Neural progenitor cell (in vitro differentiated cells): ENCODE data around the gene COL7A1. TPM values are rescaled to one million over a fixed set of nuclear protein-coding genes. Genes with fewer than 3 reads are reported as not detected.

Experiments used
- DNase-seq: peaks from one replicate; pipeline ENCODE4 v3.0.0-alpha.2; 2016; ENCODE audit warnings: low spot score
- H2AFZ ChIP-seq: fragments of 200-600 bp; sonication (generic); replicated peaks from 2 replicates; pipeline ENCODE4 v1.6.1; 2016; ENCODE audit warnings: antibody characterized with exemption
- H3F3A ChIP-seq: fragments of 200-600 bp; sonication (generic); 2 replicates; pipeline ENCODE4 v1.6.1; 2016; ENCODE audit warnings: antibody characterized with exemption, low read depth
- H3K27ac ChIP-seq: fragments of 200-600 bp; sonication (generic); 2 replicates; pipeline ENCODE4 v1.5.1; 2016; ENCODE audit warnings: mild to moderate bottlenecking
- H3K27me3 ChIP-seq: fragments of 200-600 bp; sonication (generic); 2 replicates; pipeline ENCODE4 v1.6.1; 2016; ENCODE audit warnings: mild to moderate bottlenecking, moderate library complexity
- H3K36me3 ChIP-seq: fragments of 200-600 bp; sonication (generic); 2 replicates; pipeline ENCODE4 v1.5.1; 2016
- H3K4me1 ChIP-seq: fragments of 200-600 bp; sonication (generic); 2 replicates; pipeline ENCODE4 v1.6.1; 2016; ENCODE audit warnings: mixed run types
- H3K4me2 ChIP-seq: fragments of 200-600 bp; sonication (generic); 2 replicates; pipeline ENCODE4 v1.6.1; 2016
- H3K4me3 ChIP-seq: fragments of 200-600 bp; sonication (generic); 2 replicates; pipeline ENCODE4 v1.5.1; 2016
- H3K79me2 ChIP-seq: fragments of 200-600 bp; sonication (generic); 2 replicates; pipeline ENCODE4 v1.6.1; 2016; ENCODE audit warnings: low read depth
- H3K9ac ChIP-seq: fragments of 200-600 bp; sonication (generic); 2 replicates; pipeline ENCODE4 v1.6.1; 2016
- H3K9me3 ChIP-seq: fragments of 200-600 bp; sonication (generic); 2 replicates; pipeline ENCODE4 v1.5.1; 2016; ENCODE audit warnings: low read depth
- H4K20me1 ChIP-seq: fragments of 200-600 bp; sonication (generic); 2 replicates; pipeline ENCODE4 v1.6.1; 2016; ENCODE audit warnings: low read depth
- H3K27ac Mint-ChIP-seq: 3 replicates; pipeline ENCODE4 v1.8.0; 2021; ENCODE audit warnings: mixed read lengths
- H3K27me3 Mint-ChIP-seq: 2 replicates; pipeline ENCODE4 v1.8.0; 2022; ENCODE audit warnings: low read depth, mild to moderate bottlenecking, inconsistent platforms, moderate library complexity, mixed read lengths; ENCODE audit not compliant: insufficient read depth
- H3K36me3 Mint-ChIP-seq: 3 replicates; pipeline ENCODE4 v1.8.0; 2021; ENCODE audit warnings: mixed read lengths
- H3K4me1 Mint-ChIP-seq: 3 replicates; pipeline ENCODE4 v1.8.0; 2021; ENCODE audit warnings: mixed read lengths
- H3K4me3 Mint-ChIP-seq: 3 replicates; pipeline ENCODE4 v1.8.0; 2021; ENCODE audit warnings: mild to moderate bottlenecking, moderate library complexity, mixed read lengths
- H3K9me3 Mint-ChIP-seq: 3 replicates; pipeline ENCODE4 v1.8.0; 2020; ENCODE audit warnings: mixed read lengths
- EZH2 ChIP-seq: fragments of 200-600 bp; sonication (generic); IDR thresholded peaks from 2 replicates; pipeline ENCODE4 v1.6.1; 2017; ENCODE audit warnings: antibody characterized with exemption, mild to moderate bottlenecking, moderate library complexity
- EZH2phosphoT487 ChIP-seq: fragments of 200-600 bp; sonication (generic); IDR thresholded peaks from 2 replicates; pipeline ENCODE4 v1.6.1; 2017; ENCODE audit warnings: antibody characterized with exemption
- total RNA-seq: library from RNA; depleted of rRNA; stranded (reverse); fragments of >200 nt; gene quantifications from 2 replicates; pipeline ENCODE4 v1.2.3, GENCODE V29; 2015; ENCODE audit warnings: low replicate concordance
- TF ChIP-seq, protein P1 (sequence below): fragments of 200-600 bp; sonication (generic); IDR thresholded peaks from 2 replicates; pipeline ENCODE4 v1.5.1; 2017; ENCODE audit warnings: antibody characterized with exemption, mild to moderate bottlenecking

COL7A1 gene
- total RNA-seq, 1 donor from 2014 or later: 3.0 TPM

DNA sequence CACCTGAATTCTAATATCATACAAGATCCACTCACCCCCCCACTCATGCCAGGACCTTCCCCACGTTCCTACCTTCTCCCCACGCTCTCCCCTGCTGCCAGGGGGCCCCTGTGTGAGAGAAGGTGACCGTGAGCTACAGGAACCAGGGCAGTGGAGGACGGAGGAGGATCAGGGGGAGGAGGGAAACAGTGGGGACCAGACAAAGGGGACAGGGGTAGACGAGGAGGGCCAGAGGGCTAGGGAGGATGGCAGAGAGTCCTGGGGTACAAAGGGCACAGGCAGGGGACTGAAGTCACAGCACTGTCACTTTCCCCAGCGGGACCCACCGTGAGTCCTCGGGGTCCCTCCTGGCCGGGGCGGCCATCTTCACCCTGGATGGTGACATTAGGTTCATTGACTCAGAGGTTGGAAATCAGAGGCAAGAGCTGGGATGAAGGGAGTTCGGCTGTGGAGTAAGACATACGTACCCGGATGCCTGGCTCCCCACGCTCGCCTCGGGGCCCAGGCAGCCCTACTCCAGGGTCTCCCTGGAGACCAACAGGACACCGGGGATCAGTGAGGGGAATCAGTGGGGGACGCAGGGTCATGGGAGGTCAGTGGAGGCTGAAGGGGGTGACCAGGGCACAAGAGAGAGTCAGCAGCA, 25.2 kb downstream of the COL7A1 start:
- no peak overlapping the region for H3K4me2 ChIP-seq
- H3K4me3 ChIP-seq: no peak overlapping the region

DNA sequence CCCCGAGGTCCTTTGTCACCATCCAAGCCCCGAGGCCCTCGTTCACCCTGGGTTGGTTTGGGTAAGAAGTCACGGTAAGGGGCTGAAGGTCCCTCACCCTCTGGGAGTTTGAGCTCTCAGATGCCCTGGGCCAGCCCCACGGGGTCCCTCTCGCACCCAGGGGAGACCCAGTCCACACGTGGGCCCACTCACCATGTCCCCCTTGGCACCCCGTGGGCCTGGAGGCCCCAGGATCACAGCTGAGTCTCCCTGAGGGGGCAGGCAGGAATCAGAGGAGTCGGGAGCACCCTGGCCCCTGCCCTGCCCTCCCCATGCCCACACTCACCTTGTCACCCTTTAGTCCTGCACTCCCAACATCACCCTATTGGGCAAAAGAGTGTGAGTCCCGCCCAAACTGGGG, 25.7 kb downstream of the COL7A1 start:
- no peak overlapping the region for H3K4me3 ChIP-seq
- DNase-seq: no peak
- no peaks in the 10 kb centered on the region for H3K9me3 ChIP-seq
- no peaks in the 10 kb centered on the region for H3K27me3 ChIP-seq
- no peaks in the 10 kb centered on the region for H3F3A ChIP-seq
- H3K9ac ChIP-seq: no peak overlapping the region
- TF ChIP-seq, protein P1, sequence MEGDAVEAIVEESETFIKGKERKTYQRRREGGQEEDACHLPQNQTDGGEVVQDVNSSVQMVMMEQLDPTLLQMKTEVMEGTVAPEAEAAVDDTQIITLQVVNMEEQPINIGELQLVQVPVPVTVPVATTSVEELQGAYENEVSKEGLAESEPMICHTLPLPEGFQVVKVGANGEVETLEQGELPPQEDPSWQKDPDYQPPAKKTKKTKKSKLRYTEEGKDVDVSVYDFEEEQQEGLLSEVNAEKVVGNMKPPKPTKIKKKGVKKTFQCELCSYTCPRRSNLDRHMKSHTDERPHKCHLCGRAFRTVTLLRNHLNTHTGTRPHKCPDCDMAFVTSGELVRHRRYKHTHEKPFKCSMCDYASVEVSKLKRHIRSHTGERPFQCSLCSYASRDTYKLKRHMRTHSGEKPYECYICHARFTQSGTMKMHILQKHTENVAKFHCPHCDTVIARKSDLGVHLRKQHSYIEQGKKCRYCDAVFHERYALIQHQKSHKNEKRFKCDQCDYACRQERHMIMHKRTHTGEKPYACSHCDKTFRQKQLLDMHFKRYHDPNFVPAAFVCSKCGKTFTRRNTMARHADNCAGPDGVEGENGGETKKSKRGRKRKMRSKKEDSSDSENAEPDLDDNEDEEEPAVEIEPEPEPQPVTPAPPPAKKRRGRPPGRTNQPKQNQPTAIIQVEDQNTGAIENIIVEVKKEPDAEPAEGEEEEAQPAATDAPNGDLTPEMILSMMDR: no peak
- no peak for TF ChIP-seq EZH2phosphoT487
- TF ChIP-seq EZH2: no peak
- H2AFZ ChIP-seq: no peak overlapping the region
- peaks cover 9% of the 10 kb centered on the region for H3K36me3 Mint-ChIP-seq
- H3K36me3 ChIP-seq: no peaks in the 10 kb centered on the region
- H3K4me1 ChIP-seq: no peaks in the 10 kb centered on the region
- no peaks in the 10 kb centered on the region for H3K79me2 ChIP-seq
- H3K27ac ChIP-seq: no peak overlapping the region
- H3K27ac Mint-ChIP-seq: no peak overlapping the region
- no peak overlapping the region for H3K4me2 ChIP-seq
- H3K27me3 Mint-ChIP-seq: peaks cover 6% of the 10 kb centered on the region
- H3K9me3 Mint-ChIP-seq: no peaks in the 10 kb centered on the region
- H3K4me3 Mint-ChIP-seq: no peak overlapping the region
- no peaks in the 10 kb centered on the region for H3K4me1 Mint-ChIP-seq
- H4K20me1 ChIP-seq: no peaks in the 10 kb centered on the region

More for the DNA sequence above, 25.2 kb downstream of the COL7A1 start:
- Mint-ChIP-seq H3K9me3 (no peaks in the 10 kb centered on the region), H3K27me3 (peaks cover 5% of the 10 kb centered on the region), H3K4me3 (no peak overlapping the region), H3K27ac (no peak overlapping the region), H3K36me3 (peaks cover 9% of the 10 kb centered on the region), H3K4me1 (no peaks in the 10 kb centered on the region)
- Histone ChIP-seq H3K79me2 (no peaks in the 10 kb centered on the region), H3K27me3 (no peaks in the 10 kb centered on the region), H3K9ac (no peak overlapping the region), H2AFZ (no peak overlapping the region), H3K27ac (no peak overlapping the region), H3K9me3 (no peaks in the 10 kb centered on the region), H3K4me1 (no peaks in the 10 kb centered on the region), H4K20me1 (no peaks in the 10 kb centered on the region), H3F3A (no peaks in the 10 kb centered on the region), H3K36me3 (no peaks in the 10 kb centered on the region)
- TF ChIP-seq EZH2phosphoT487: no peak
- TF ChIP-seq, protein P1: no peak
- no peak for TF ChIP-seq EZH2
- DNase-seq: no peak

DNA sequence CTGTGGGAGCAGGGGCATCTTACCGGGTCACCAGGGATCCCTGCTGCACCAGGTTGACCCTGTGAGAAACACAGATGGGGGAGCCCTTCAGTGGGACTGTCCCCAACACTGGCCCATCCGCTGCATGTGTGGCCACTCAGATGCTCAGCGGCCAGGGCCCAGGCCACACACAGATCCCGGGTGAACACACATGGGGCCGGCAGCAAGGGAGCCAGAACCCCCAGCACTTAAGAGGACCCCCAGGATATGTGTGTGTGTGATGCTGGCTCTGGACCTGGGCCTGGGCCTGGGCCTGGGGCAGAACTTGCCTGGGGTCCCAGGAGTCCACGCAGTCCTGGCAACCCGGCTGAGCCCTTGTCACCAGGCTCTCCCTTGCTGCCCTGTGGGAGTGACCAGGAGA, 26.7 kb downstream of the COL7A1 start:
- H3K27me3 ChIP-seq: no peaks in the 10 kb centered on the region
- no peak overlapping the region for H3K4me3 ChIP-seq
- H3K36me3 Mint-ChIP-seq: peaks cover 7% of the 10 kb centered on the region
- no peaks in the 10 kb centered on the region for H3K79me2 ChIP-seq
- H3K27ac ChIP-seq: no peak overlapping the region
- H3K4me1 ChIP-seq: peaks cover 6% of the 10 kb centered on the region
- peaks cover 3% of the 10 kb centered on the region for H3F3A ChIP-seq
- peaks cover 8% of the 10 kb centered on the region for H3K4me1 Mint-ChIP-seq
- DNase-seq: no peak
- no peak overlapping the region for H3K27ac Mint-ChIP-seq
- no peak overlapping the region for H2AFZ ChIP-seq
- H3K4me3 Mint-ChIP-seq: no peak overlapping the region
- H3K9me3 ChIP-seq: no peaks in the 10 kb centered on the region
- H3K36me3 ChIP-seq: no peaks in the 10 kb centered on the region
- TF ChIP-seq EZH2phosphoT487: no peak
- no peak overlapping the region for H3K9ac ChIP-seq
- no peaks in the 10 kb centered on the region for H3K9me3 Mint-ChIP-seq
- no peak overlapping the region for H3K4me2 ChIP-seq
- no peaks in the 10 kb centered on the region for H4K20me1 ChIP-seq
- H3K27me3 Mint-ChIP-seq: peaks cover 6% of the 10 kb centered on the region

DNA sequence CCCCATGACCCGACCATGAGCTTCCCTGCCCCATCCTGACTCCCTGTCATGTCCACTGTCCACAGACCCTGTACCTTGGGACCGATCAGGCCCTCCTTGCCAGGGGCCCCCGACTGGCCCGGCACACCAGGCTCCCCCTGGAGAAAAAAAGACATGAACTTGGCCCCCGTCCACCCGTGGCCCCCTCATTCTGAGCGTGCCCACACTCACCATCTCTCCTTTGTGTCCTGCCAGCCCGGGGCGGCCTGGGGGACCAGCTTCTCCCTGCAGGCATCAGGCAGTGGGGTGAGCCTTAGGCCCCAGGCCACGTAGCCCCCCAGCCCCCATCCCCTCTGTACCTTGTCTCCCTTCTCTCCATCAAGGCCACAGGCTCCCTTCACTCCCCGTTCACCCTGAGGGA, 27.6 kb downstream of the COL7A1 start:
- Histone ChIP-seq H3F3A (peaks cover 8% of the 10 kb centered on the region), H3K36me3 (no peaks in the 10 kb centered on the region), H4K20me1 (no peaks in the 10 kb centered on the region), H3K9me3 (no peaks in the 10 kb centered on the region), H3K27ac (no peak overlapping the region), H3K79me2 (no peaks in the 10 kb centered on the region), H3K4me3 (no peak overlapping the region), H3K9ac (no peak overlapping the region), H3K4me1 (peaks cover 15% of the 10 kb centered on the region), H3K4me2 (no peak overlapping the region), H2AFZ (no peak overlapping the region), H3K27me3 (no peaks in the 10 kb centered on the region)
- TF ChIP-seq EZH2phosphoT487 (no peak), EZH2 (no peak)
- TF ChIP-seq, protein P1: no peak
- Mint-ChIP-seq H3K36me3 (peaks cover 7% of the 10 kb centered on the region), H3K27ac (peak overlapping the region; percentile 55), H3K9me3 (no peaks in the 10 kb centered on the region), H3K4me3 (no peak overlapping the region), H3K27me3 (peaks cover 5% of the 10 kb centered on the region), H3K4me1 (peaks cover 14% of the 10 kb centered on the region)
- no peak for DNase-seq
